H1 (cell line): ENCODE measurements around the gene PHOSPHO1.

Source experiments
- CEBPB ChIP-seq: IDR thresholded peaks from 2 replicates; pipeline ENCODE4 v1.6.1; 2012; ENCODE audit warnings: low read depth, low read length
- GABPA ChIP-seq: IDR thresholded peaks from 2 replicates; pipeline ENCODE4 v1.6.1; 2011; ENCODE audit warnings: mild to moderate bottlenecking, low read length, moderate library complexity, borderline replicate concordance; ENCODE audit not compliant: insufficient read depth
- MAFK ChIP-seq: IDR thresholded peaks from 2 replicates; pipeline ENCODE4 v1.6.1; 2012; ENCODE audit warnings: low read depth, mild to moderate bottlenecking, improper control_type of control experiment, low read length
- NANOG ChIP-seq: IDR thresholded peaks from 2 replicates; pipeline ENCODE4 v1.6.1; 2011; ENCODE audit warnings: low read length, low read depth, mild to moderate bottlenecking, inconsistent platforms; ENCODE audit not compliant: insufficient read depth, poor library complexity, severe bottlenecking
- POLR2A ChIP-seq, 2 experiments: IDR thresholded peaks; 1 replicate in 1 of 2; 2 replicates in 1 of 2; pipeline ENCODE4 v1.6.1; 2011; ENCODE audit warnings: low read depth in 2 of 2, low read length in 2 of 2, mild to moderate bottlenecking in 2 of 2; ENCODE audit errors: control extremely low read depth in 1 of 2
- RNF2 ChIP-seq: fragments of 200-900, 300-1000 bp; sonication (generic); IDR thresholded peaks from 2 replicates; pipeline ENCODE4 v1.7.1; 2016; ENCODE audit warnings: borderline replicate concordance, low read depth, mild to moderate bottlenecking, antibody characterized with exemption, low read length; ENCODE audit not compliant: poor library complexity, severe bottlenecking; ENCODE audit errors: missing control alignments
- RXRA ChIP-seq: IDR thresholded peaks from 2 replicates; pipeline ENCODE4 v1.6.1; 2011; ENCODE audit warnings: low read depth, mild to moderate bottlenecking, low read length, moderate library complexity; ENCODE audit not compliant: insufficient read depth
- SIN3A ChIP-seq, 2 experiments: IDR thresholded peaks in 1 of 2; conservative IDR thresholded peaks in 1 of 2; 2 replicates each; pipeline ENCODE4 v1.6.1; 2011 to 2012; ENCODE audit warnings: low read length in 2 of 2, improper control_type of control experiment in 1 of 2, low read depth in 1 of 2, mild to moderate bottlenecking in 1 of 2
- SIX5 ChIP-seq: IDR thresholded peaks from 2 replicates; pipeline ENCODE4 v1.6.1; 2011; ENCODE audit warnings: mild to moderate bottlenecking, low read depth, low read length
- SP4 ChIP-seq: IDR thresholded peaks from 2 replicates; pipeline ENCODE4 v1.6.1; 2012; ENCODE audit warnings: low read length, inconsistent platforms
- TEAD4 ChIP-seq: IDR thresholded peaks from 2 replicates; pipeline ENCODE4 v1.6.1; 2012; ENCODE audit warnings: low read depth, low read length, inconsistent platforms, mixed read lengths
- TF ChIP-seq, protein P1 (sequence below): IDR thresholded peaks from 2 replicates; pipeline ENCODE4 v1.6.1; 2012; ENCODE audit warnings: inconsistent platforms
- TF ChIP-seq, protein P2 (sequence below), 3 experiments: IDR thresholded peaks; 1 replicate in 2 of 3; 2 replicates in 1 of 3; pipeline versions ENCODE4 v1.5.1 to v1.6.1; 2011; ENCODE audit warnings: low read length in 3 of 3, mild to moderate bottlenecking in 3 of 3, inconsistent platforms in 2 of 3, low read depth in 1 of 3, moderate library complexity in 1 of 3; ENCODE audit not compliant: insufficient read depth in 1 of 3; ENCODE audit errors: control extremely low read depth in 1 of 3
- TF ChIP-seq, protein P3 (sequence below): IDR thresholded peaks from 2 replicates; pipeline ENCODE4 v1.6.1; 2012; ENCODE audit warnings: low read length, inconsistent platforms

DNA sequence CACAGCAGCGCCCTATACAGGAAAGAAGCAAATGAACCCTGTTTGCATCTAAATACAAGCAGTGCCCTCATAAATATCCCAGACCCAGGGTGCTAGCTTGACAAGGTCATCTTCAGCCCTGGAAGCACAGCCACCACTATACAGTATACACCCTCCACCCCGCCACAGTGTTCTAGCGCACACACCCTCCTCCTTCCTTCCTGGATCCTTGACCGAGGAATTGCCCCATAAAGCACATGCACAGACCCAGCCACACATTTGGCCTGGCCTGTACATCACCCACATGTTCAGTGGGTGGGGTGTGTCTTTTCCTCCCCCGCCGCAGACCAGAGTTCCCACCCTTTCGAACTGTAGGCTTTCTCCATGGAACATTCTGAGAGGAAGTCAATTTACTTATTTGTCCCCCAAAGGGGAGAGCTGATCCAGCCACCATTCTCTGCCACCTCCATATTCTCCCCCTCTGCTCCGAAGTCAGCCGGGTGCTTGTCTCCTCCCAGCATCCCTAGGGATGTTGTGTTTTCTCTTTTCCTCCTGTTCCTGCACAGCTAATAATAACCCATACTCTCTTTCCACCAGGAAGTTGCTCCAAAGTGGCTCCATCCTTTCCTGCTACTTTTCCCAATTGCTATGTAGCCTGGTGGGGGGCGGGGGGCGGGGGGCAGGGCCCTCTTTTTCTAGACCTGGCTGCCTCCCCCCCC is 13.5 kb downstream of the PHOSPHO1 start:
- TF ChIP-seq MAFK (no peak), TEAD4 (no peak), SIN3A (conservative IDR thresholded peaks at IDR 0.05 in 1 of 2, IDR thresholded peaks at IDR 0.05 in 1 of 2; ENCODE audit: low read depth in 1 of 2, low read length in 2 of 2) (no peak), RXRA (no peak), GABPA (no peak), NANOG (no peak), SP4 (no peak), RNF2 (no peak), POLR2A (IDR thresholded peaks at IDR 0.05; ENCODE audit: control extremely low read depth in 1 of 2, low read depth in 2 of 2, low read length in 2 of 2) (no peak), SIX5 (no peak), CEBPB (no peak)
- TF ChIP-seq, protein P1, sequence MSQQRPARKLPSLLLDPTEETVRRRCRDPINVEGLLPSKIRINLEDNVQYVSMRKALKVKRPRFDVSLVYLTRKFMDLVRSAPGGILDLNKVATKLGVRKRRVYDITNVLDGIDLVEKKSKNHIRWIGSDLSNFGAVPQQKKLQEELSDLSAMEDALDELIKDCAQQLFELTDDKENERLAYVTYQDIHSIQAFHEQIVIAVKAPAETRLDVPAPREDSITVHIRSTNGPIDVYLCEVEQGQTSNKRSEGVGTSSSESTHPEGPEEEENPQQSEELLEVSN: no peak
- TF ChIP-seq, protein P2, sequence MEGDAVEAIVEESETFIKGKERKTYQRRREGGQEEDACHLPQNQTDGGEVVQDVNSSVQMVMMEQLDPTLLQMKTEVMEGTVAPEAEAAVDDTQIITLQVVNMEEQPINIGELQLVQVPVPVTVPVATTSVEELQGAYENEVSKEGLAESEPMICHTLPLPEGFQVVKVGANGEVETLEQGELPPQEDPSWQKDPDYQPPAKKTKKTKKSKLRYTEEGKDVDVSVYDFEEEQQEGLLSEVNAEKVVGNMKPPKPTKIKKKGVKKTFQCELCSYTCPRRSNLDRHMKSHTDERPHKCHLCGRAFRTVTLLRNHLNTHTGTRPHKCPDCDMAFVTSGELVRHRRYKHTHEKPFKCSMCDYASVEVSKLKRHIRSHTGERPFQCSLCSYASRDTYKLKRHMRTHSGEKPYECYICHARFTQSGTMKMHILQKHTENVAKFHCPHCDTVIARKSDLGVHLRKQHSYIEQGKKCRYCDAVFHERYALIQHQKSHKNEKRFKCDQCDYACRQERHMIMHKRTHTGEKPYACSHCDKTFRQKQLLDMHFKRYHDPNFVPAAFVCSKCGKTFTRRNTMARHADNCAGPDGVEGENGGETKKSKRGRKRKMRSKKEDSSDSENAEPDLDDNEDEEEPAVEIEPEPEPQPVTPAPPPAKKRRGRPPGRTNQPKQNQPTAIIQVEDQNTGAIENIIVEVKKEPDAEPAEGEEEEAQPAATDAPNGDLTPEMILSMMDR (IDR thresholded peaks at IDR 0.05; ENCODE audit: control extremely low read depth in 1 of 3, insufficient read depth in 1 of 3, low read depth in 1 of 3, low read length in 3 of 3): no peak
- TF ChIP-seq, protein P3, sequence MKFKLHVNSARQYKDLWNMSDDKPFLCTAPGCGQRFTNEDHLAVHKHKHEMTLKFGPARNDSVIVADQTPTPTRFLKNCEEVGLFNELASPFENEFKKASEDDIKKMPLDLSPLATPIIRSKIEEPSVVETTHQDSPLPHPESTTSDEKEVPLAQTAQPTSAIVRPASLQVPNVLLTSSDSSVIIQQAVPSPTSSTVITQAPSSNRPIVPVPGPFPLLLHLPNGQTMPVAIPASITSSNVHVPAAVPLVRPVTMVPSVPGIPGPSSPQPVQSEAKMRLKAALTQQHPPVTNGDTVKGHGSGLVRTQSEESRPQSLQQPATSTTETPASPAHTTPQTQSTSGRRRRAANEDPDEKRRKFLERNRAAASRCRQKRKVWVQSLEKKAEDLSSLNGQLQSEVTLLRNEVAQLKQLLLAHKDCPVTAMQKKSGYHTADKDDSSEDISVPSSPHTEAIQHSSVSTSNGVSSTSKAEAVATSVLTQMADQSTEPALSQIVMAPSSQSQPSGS: no peak
